Tibial nerve (tissue), 4 donors: ENCODE measurements around the gene APLP2.

Source experiments
- CTCF ChIP-seq, 5 experiments: fragments of 200-600 bp in 3 of 5; fragments of 450-650 bp in 2 of 5; sonication (generic) in 3 of 5; IDR thresholded peaks; one replicate each; pipeline ENCODE4 v1.5.1; 2016 to 2019; ENCODE audit warnings: antibody characterized with exemption in 5 of 5, mild to moderate bottlenecking in 3 of 5, moderate library complexity in 2 of 5
- EP300 ChIP-seq, 2 donors: sonication (generic); formaldehyde crosslinking; IDR thresholded peaks; one replicate each; pipeline ENCODE4 v1.6.1; 2017; ENCODE audit warnings: antibody characterized with exemption in 2 of 2, mild to moderate bottlenecking in 1 of 2
- POLR2A ChIP-seq, 2 donors: fragments of 450-650 bp; IDR thresholded peaks; one replicate each; pipeline ENCODE4 v1.6.1; 2017; ENCODE audit warnings: antibody characterized with exemption in 2 of 2, mild to moderate bottlenecking in 2 of 2, moderate library complexity in 2 of 2

GRCh38 chr11:130099356-130099755, 29.7 kb downstream of the APLP2 start:
- TF ChIP-seq POLR2A (IDR thresholded peaks at IDR 0.05): no peak
- no peak for TF ChIP-seq CTCF (IDR thresholded peaks at IDR 0.05)
- no peak for TF ChIP-seq EP300 (IDR thresholded peaks at IDR 0.05)
